ENCODE results near the gene GSC2. TPM values are rescaled to one million over a fixed set of nuclear protein-coding genes. Genes with fewer than 3 reads are reported as not detected.

Gene GSC2
- total RNA-seq, 2 donors from 2014 or later = 11.9 TPM; not detected in 1

DNA sequence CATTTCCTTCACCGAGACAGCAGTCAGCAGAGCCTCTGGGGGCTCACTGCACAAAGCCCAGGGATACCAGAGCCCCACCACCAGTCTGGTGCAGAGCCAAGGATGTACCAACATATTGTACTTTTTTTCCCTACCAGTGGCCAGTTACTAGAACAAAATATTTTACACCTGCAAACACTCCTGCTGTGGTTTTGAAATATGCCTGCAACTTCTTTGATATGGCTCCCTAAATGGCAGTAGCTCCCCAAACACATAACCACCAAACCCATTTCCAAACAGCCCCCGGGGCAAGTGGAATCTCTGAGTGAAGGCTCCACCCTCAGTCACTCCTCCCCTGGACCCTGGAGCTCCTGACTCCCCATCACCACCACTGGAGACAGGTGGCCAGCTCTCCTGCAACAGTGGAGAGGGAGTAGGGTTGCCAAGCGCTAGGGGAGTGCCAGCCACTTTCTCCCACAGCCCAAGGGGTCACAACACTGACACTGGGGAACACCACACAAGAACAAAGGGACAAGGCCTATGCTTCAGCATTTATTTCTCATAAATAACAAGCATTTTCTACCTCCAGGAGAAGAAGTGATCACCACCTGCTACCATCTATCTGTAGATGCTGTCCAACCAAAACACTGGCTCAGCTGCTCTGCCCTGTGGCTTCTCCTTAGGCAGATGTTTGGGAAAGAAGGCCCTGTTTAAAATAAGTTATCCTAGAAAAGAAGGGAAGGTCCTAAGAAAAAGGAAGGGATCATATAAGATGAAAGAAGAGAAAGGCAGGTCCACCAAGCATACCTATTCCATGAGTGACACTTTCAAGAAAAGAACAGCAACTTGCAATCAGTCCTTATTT is 43.0 kb downstream of the GSC2 start:
- no peak for DNase-seq (ENCODE audit: low spot score)
- 84% methylated on average over 3 of the region's 3 CpGs for WGBS
- Histone ChIP-seq H3K27ac (no peak overlapping the region), H3K4me1 (replicated peaks) (peaks cover 11% of the 10 kb centered on the region), H3K4me3 (no peak overlapping the region), H3K36me3 (no peaks in the 10 kb centered on the region), H3K27me3 (replicated peaks; ENCODE audit: insufficient read depth) (no peaks in the 10 kb centered on the region), H3K9me3 (no peaks in the 10 kb centered on the region)
- TF ChIP-seq POLR2A (IDR thresholded peaks at IDR 0.05) (no peak), POLR2AphosphoS5 (IDR thresholded peaks at IDR 0.05) (no peak)
- TF ChIP-seq, protein P1, sequence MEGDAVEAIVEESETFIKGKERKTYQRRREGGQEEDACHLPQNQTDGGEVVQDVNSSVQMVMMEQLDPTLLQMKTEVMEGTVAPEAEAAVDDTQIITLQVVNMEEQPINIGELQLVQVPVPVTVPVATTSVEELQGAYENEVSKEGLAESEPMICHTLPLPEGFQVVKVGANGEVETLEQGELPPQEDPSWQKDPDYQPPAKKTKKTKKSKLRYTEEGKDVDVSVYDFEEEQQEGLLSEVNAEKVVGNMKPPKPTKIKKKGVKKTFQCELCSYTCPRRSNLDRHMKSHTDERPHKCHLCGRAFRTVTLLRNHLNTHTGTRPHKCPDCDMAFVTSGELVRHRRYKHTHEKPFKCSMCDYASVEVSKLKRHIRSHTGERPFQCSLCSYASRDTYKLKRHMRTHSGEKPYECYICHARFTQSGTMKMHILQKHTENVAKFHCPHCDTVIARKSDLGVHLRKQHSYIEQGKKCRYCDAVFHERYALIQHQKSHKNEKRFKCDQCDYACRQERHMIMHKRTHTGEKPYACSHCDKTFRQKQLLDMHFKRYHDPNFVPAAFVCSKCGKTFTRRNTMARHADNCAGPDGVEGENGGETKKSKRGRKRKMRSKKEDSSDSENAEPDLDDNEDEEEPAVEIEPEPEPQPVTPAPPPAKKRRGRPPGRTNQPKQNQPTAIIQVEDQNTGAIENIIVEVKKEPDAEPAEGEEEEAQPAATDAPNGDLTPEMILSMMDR (IDR thresholded peaks at IDR 0.05) = no peak
- intact Hi-C loops (cut with DNase I) = no loop called here

GRCh38 chr22:19105867-19106802 is 44.0 kb downstream of the GSC2 start:
- DNase-seq (ENCODE audit: low spot score) = no peak
- intact Hi-C loops (cut with DNase I) = no loop called here
- TF ChIP-seq, protein P1 (IDR thresholded peaks at IDR 0.05) = peak in 1 of 4 experiments; percentile 22
- TF ChIP-seq POLR2AphosphoS5 (IDR thresholded peaks at IDR 0.05) = no peak
- Histone ChIP-seq H3K4me1 (replicated peaks) (peaks cover 11% of the 10 kb centered on the region), H3K4me3 (no peak overlapping the region), H3K27me3 (replicated peaks; ENCODE audit: insufficient read depth) (no peaks in the 10 kb centered on the region), H3K9me3 (no peaks in the 10 kb centered on the region), H3K27ac (no peak overlapping the region), H3K36me3 (no peaks in the 10 kb centered on the region)
- 61% methylated on average over 18 of the region's 18 CpGs for WGBS

- no peak for DNase-seq (ENCODE audit: low spot score)
- Histone ChIP-seq H3K4me3 (no peak overlapping the region), H3K27ac (no peak overlapping the region), H3K36me3 (no peaks in the 10 kb centered on the region), H3K4me1 (replicated peaks) (peaks cover 11% of the 10 kb centered on the region), H3K9me3 (no peaks in the 10 kb centered on the region), H3K27me3 (replicated peaks; ENCODE audit: insufficient read depth) (no peaks in the 10 kb centered on the region)
- 95% methylated on average over 8 of the region's 8 CpGs for WGBS
- intact Hi-C loops (cut with DNase I) = no loop called here
- TF ChIP-seq, protein P1 (IDR thresholded peaks at IDR 0.05) = no peak
- TF ChIP-seq POLR2AphosphoS5 (IDR thresholded peaks at IDR 0.05) (no peak), POLR2A (IDR thresholded peaks at IDR 0.05) (no peak)
These were observed 44.6 kb downstream of the GSC2 start for GRCh38 chr22:19105456-19105855.

- intact Hi-C loops (cut with DNase I) = no loop called here
- no peak for DNase-seq (ENCODE audit: low spot score)
- TF ChIP-seq POLR2AphosphoS5 (IDR thresholded peaks at IDR 0.05) = no peak
- TF ChIP-seq, protein P1 (IDR thresholded peaks at IDR 0.05) = no peak
- no peak for TF ChIP-seq POLR2A (IDR thresholded peaks at IDR 0.05)
- Histone ChIP-seq H3K9me3 (no peaks in the 10 kb centered on the region), H3K27ac (no peak overlapping the region), H3K4me1 (replicated peaks) (peaks cover 7% of the 10 kb centered on the region), H3K4me3 (no peak overlapping the region), H3K36me3 (no peaks in the 10 kb centered on the region), H3K27me3 (replicated peaks; ENCODE audit: insufficient read depth) (no peaks in the 10 kb centered on the region)
- WGBS = 57% methylated on average over 5 of the region's 5 CpGs
These were observed 45.9 kb downstream of the GSC2 start for GRCh38 chr22:19103880-19104821.

All from prostate gland (tissue), 2 donors.